ENCODE results near the gene FABP3.

The FABP3 gene

DNA sequence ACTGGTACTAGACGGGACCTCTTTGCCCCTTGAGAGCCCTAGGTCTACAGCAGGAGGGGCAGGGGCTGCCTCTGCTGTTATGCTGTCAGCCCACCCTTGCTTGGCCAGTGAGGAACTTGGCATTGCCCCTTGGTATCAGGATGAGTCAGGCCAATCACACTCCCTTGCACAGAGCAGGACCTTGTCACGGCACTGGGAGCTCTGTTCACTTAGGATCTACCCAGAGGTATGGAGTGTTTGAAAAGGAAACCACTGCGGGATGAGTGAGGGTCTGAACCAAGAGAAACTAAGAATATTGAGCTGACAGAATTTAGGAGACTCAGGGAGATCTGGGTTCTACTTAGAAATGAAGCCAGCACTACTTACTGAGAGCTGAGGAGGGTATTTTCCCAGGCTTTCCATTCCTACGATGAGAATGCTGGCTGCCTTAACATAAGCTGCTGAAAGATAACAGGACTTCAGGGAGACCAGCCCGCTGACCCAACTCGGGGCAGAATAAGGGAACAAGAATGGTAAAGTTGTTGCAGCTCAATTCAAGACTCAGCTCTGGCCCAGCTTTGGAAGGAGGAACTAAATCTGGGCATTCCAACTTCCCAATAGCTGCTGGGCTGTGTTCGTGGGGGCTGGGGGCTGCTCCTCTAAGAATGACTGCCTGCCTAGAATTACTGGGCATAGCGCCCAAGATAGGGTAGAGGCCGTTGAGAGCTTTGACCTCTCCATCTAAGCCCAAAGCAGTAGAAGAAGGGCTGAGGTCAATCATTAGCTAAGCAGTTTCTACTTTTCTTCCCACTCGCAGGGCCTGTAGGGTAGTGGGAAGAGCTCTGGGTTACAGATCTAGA is 1.5 kb downstream of the FABP3 start:
- no peak for DNase-seq

DNA sequence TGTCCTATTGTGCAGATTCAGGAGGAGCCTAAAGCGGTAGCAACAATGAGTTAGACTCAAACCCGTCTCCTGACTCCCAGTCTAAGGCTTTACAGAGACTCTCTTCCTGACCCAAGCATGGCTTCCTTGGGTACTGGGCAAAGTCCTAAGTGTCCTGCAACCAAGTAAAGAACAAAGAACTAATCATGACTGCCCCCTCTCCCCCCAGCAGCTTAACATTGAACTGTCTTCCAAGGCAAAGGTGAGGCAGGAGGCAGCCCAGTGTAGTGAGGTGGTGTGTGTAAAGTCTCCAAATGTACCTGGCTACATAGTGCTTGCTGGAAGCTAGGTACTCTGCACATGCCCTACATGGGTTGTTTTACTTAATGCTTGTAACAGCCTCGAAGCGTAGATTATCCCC is 2.3 kb downstream of the FABP3 start:
- no peak for DNase-seq

DNA sequence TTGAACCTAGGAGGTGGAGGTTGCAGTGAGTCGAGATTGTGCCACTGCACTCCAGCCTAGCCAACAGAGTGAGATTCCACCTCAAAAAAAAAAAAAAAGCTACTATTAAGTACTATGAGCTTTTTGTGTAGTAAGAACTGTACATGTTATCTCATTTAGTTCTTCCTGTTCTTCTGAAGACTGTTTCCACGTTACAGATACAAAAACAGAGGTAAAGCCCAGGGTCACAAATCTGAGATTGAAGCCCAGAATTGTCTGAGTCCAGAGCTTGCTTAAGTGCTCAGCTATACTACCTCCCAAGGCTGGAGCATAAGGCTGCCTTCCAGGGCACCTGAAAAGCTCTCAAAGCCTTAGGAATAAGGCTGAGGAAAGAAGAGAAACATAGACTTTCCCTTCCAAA is 2.9 kb downstream of the FABP3 start:
- DNase-seq, result no peak

DNA sequence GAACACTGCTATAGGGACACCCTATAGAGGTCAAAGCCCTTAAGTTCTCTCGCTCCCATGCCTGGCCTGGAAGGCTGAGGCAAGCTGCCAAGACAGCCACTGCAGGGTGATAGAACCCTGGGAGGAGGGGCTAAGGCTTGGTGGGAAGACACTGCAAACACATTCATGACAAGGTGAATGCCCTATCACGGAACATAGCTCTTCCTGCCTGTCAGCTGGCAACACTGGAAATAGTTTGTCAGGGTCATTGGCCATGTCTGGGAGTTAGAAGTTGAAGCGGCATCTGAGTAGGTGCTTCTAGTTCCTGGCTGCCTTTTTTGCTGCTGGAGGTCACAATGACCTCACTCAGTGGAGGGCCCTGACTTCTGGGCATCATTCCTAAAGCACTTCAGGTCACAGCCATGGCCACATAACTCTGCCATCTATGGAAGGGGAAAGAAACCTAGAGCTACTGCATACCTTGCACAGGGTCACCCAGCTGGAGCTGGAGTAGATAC is 4.2 kb downstream of the FABP3 start:
- no peak for DNase-seq

- peak; percentile 68 for DNase-seq
Observed at GRCh38 chr1:31366796-31367195, 6.1 kb downstream of the FABP3 start.

DNA sequence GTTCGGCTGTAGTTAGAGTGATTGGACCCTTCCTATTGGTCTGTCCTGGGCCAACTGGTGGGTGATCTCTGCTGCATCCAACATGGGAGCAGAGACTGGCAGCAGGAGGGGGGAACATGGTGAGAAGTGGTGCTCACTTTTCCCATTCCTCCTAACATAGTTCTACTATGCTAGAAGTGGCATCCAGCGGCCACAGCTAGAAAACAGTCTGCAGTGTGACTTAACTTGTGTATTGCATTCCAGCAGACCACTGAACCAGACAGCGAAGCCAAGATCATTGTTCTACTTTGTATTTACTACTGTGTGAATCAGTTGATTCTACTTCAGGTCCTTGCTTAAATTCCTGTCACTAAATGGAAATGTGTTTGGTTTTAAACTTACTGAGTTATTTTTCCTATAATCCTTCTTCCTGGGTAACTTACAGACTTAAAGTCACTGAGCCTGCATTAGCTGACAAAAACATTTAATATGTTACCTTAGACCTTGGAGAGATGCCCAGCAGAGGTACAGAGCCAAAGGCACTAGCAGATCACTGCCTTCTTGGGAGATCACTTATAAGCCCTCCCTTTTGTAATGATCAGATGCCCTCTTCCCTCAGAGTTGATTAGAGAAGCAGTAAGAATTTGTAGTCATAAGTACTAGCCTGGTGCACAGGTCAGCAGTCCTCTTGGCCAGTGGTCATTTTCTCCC is 8.2 kb downstream of the FABP3 start:
- no peak for DNase-seq

- DNase-seq, result no peak
Observed at GRCh38 chr1:31362032-31362431, 10.8 kb downstream of the FABP3 start.

GRCh38 chr1:31361607-31362006 is 11.3 kb downstream of the FABP3 start:
- no peak for DNase-seq

DNA sequence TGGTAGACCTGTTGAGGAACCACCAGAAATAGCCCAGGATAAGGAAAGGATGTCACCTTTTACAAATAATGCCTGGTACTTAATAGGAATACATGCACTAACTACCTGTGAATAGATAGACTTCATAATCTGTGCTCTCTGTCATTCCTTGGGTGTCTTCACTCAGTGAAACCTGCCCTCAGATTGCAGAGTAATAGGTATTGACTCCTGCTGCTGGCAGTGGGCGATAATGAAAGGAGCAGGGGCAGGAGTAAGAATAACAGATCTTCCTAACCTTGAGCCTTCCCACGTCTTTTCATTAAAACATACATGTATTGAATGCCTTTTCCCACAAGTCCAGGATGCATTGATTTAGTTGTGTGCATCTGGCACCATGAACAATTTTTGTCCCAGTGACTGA is 16.4 kb downstream of the FABP3 start:
- DNase-seq, result no peak

- DNase-seq, result no peak
Observed at GRCh38 chr1:31354283-31354682, 18.6 kb downstream of the FABP3 start.

GRCh38 chr1:31348449-31348848 is 24.4 kb downstream of the FABP3 start:
- DNase-seq, result no peak

DNA sequence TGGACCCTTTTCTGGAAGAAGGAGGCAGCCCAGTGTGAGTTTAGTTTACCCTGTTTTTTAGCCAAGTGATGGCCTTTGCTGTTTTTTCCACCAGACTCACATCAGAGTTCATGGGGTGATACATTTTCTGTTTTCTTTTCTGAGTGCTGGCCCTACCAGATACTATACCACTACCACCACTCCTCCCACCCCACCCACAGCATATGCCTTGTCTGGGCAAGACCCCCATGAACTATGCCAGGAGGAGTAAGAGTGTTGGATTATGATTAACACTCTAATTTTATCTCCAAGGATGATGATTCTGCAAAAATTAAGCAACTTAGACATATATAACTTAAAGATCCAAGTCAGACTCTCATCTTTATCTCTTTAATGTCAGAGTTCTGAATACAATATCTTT is 26.1 kb downstream of the FABP3 start:
- no peak for DNase-seq

- DNase-seq, result no peak
Observed at GRCh38 chr1:31345635-31346034, 27.2 kb downstream of the FABP3 start.

- DNase-seq, result no peak
Observed at GRCh38 chr1:31344503-31344902, 28.4 kb downstream of the FABP3 start.

DNA sequence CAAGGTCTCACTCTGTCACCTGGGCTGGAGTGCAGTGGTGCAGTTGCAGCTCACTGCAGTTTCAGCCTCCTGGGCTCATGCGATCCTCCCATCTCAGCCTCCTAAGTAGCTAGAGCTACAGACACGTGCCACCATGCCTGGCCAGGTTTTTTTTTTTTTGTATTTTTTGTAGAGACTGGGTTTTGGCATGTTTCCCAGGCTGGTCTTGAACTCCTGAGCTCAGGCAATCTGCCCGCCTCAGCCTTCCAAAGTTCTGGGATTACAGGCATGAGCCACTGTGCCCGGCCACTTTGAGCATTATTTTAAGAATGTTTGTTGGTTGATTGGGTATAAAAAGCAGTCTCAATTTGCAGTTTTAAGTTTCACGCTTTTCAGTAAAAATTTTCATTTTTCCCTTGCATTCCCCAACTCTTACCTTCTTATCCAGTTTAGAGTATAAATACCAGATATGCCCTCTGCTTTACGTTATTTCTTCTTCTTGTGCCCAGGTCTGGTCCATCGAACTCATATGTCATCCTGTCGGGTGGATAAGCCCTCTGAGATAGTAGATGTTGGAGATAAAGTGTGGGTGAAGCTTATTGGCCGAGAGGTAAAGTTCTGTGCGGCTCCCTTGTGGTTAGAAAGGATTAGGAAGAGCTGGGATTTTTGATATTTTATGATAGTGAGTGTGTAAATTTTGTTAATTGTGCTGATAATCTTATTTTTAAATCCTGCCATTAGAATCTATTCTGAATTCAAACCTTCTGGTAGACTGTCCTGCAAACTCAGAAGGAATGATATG is 36.0 kb downstream of the FABP3 start:
- no peak for DNase-seq

- peak; percentile 52 for DNase-seq
Observed at GRCh38 chr1:31335007-31335406, 37.9 kb downstream of the FABP3 start.

GRCh38 chr1:31327381-31327780 is 45.5 kb downstream of the FABP3 start:
- DNase-seq, result no peak

DNA sequence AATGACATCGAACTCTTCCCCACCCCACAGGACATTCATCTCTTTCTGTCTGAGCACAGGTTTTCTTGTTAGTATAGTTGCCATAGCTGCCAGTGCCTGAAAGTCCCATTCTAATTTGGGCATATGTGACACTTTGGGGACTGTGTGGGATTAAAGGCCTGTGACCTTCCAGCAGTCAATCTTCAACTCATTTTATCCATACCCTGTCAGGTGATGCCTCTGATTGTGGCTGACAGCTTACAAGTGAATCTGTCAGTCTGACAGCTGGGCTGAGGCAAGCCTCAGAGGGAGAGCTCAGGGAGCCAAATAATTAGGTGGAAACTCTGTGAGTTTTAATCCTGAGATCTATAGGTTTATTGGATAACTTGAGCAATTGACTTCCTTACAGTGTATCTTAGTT is 46.4 kb downstream of the FABP3 start:
- no peak for DNase-seq

GRCh38 chr1:31324992-31325391 is 47.9 kb downstream of the FABP3 start:
- DNase-seq, result no peak

DNA sequence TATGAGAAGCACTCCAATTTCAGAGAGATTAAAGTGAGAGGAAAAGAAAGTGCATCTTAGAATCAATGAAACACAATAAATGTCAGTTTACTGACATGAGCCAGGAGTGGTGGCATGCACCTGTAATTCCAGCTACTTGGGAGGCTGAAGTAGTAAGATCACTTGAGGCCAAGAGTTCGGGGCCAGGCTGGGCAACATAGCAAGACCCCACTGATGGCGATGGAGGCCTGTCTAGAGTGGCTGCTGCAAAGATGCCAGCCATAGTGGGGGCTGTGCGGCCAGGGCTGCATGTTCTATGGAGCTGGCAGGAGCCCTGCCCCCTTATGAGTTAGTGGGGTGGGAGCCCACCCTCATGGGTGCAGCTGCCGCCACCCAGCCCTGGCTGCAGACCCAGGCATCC is 48.8 kb downstream of the FABP3 start:
- DNase-seq, result no peak

- DNase-seq, result no peak
Observed at GRCh38 chr1:31318146-31318545, 54.7 kb downstream of the FABP3 start.

- peak; percentile 71 for DNase-seq
Observed at GRCh38 chr1:31315902-31316301, 57.0 kb downstream of the FABP3 start.
